IPS DF 19.7 (cell line): ENCODE measurements around the gene CACNB2.

Experiments
- DNase-seq: peaks from one replicate; pipeline ENCODE4 v3.0.0-alpha.2; 2013; ENCODE audit warnings: low read depth, low spot score

The CACNB2 gene

DNA sequence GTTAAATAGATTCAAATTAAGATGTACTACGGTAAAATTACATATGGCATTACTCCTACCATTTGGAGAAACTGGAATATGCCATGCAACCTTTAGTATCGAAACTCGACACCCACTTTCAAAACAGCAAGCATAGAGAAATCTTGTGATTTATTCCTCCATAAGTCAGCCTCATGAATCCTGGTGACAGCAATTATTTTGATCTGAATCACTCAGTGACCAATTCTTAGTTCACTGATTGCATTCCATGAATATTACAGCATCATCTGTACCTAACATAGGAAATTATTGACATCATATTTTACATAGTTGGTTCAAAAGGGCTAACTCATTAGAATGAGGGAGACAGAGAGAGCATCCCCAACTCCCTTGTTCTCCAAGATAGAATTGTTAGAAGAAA lies 89.6 kb downstream of the CACNB2 start:
- no peak for DNase-seq

DNA sequence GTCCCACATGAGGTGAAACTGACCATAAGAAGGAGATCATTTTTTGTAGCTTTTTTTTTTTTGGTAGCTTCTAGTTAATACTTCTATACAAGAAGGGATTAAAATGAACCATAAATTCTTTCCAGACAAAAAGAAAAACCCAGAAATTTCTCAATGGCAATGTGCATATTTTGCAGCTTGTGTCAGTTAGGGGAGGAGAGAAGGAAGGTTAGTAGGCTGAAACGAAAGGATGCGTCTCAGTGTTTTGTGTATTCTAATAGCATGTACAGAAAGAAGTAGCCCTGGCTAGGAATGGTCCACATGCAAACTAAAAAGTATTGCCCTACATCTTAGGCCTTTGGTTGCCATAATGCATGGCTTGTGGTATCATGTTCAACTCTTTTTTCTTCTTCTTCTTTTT lies 90.6 kb downstream of the CACNB2 start:
- DNase-seq, result no peak

- no peak for DNase-seq
Observed at GRCh38 chr10:18231480-18231879, 91.3 kb downstream of the CACNB2 start.

DNA sequence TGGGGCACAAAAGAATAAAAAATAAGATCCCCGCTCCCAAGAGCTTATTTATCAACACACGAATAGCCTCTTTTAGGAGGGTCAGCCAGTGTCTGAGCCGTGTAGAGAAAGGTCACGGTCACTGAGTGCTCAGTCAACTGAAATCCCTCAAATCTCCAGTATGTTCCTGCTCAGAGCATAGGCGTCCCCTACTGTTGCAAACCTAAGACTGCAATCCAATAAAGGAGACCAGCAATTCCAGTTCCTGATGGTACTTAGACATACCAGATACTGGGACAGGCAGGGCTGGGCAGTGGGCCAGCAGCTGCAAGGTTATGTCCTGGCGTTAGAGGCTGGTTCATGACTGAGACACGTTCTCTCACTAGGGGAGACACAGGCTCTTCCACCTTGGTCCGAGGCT lies 93.6 kb downstream of the CACNB2 start:
- peak; percentile 33 for DNase-seq

DNA sequence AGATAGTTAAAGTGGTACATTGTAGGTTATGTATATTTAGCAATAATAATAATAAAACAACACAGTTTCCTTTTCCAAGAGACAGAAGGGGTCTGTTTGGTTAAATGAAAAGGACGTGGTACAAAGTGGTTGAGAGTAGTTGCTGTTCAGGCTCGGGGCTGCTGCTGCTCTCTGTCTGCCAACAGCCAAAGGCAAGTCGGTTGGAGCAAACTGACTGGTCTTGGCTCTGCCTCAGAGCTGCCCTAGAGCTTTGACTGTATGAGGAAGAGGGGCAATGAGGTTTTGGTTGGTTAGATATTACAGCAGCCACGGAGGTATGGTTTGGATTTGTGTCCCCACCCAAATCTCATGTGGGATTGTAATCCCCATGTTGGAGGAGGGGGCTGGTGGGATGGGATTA lies 95.3 kb downstream of the CACNB2 start:
- no peak for DNase-seq

DNA sequence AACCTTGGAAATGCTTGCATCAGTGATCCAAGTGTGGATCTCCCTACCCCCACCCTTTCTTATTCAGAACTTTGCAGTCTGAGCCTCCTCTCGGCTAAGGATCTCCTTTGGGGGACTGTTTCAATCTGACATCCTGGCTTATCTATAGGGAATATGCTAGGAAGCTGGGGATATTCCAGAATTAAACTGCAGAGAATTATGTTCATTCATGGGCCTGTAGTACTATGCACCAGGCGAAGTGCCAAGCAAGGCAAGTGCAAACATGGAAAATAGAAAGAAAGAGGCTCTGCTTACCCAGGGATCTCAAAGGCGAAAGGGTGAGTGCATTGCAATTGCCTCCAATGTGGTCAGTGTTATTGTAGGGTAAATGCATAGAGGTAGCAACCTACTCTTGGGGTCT lies 96.5 kb downstream of the CACNB2 start:
- DNase-seq, result no peak

GRCh38 chr10:18238870-18239485 lies 98.8 kb downstream of the CACNB2 start:
- no peak for DNase-seq

- no peak for DNase-seq
Observed at GRCh38 chr10:18240185-18240882, 100.1 kb downstream of the CACNB2 start.

DNA sequence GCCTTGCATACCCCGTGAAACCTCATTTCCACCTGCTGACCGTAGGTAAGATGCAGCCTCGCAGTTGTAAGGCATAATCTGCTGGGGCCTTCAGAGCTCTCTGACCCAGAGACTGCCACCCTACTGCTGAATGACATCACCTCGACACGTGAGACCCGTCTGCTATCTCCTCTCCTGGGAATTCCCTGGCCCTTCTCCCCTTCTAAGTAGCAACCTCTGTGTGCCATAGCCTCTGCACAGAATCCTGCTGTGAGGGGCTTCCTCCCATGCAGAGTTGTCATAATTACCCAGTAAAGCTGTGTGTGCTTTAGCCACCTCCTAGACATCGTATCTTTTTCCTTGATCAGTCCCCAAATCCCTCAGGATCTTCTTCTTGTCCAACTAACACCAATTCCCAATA lies 106.7 kb downstream of the CACNB2 start:
- DNase-seq, result no peak

DNA sequence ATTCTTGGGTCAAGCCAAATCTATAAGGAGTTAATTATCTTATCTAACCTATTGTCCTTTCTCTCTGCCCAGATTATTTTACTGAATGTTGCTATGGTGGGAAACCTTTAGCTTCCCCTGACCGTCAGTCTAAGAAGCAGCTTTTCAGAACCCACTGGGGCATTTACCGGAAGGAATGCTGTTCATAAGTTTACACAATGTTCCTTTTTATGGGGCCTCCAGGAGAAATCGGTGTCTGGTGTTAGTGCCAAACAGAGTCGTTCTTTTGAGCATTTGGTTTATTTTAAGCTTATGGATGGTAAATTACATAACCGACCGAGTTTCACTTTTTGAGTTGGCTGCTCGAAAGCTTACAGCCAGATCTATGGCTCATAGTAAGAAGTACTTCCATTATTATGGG lies 111.9 kb downstream of the CACNB2 start:
- DNase-seq, result no peak

DNA sequence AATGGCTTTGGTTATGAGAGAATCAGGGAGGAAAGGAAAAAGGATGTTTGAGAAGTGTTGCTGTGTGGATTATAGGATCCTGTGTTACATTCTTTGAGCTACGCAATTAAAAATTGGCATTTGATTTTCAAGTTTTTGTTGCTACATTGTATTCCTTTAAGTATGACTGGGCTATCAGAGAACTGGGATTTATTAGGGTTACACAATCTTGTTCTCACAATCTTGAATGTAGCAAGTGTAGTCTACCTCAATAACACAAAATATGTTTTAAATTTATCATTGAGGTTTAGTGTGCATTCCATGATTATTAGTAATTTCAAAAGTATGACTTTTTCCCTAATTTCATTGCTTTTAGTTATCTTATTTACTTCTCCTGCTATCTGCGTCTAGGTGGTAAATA lies 113.9 kb downstream of the CACNB2 start:
- no peak for DNase-seq

- DNase-seq, result no peak
Observed at GRCh38 chr10:18254692-18255091, 114.5 kb downstream of the CACNB2 start.

- DNase-seq, result no peak
Observed at GRCh38 chr10:18260310-18260922, 120.2 kb downstream of the CACNB2 start.

GRCh38 chr10:18261063-18261610 lies 120.9 kb downstream of the CACNB2 start:
- DNase-seq, result no peak

DNA sequence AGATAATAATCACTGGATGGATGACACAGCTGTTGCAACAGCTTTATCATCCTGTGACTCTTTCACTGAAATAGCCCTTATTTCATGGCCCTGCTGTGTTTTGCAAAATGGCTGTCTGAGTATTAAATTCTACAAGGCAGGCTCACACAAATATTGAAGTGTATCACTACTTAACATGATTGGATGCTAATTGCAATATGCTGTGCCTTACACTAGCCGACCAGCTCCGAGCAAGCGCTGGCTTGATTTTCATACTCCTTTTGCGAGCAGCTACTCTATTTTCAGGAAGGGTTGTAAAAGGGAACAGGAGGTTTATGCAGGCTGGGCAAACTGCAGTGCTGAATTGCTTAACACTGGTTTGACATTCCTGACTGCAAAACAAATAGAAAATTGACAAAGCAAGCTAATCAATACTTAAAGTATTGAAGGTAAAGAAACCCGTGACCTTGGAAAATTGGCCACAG lies 121.6 kb downstream of the CACNB2 start:
- DNase-seq, result no peak

GRCh38 chr10:18264466-18265050 lies 124.3 kb downstream of the CACNB2 start:
- no peak for DNase-seq

DNA sequence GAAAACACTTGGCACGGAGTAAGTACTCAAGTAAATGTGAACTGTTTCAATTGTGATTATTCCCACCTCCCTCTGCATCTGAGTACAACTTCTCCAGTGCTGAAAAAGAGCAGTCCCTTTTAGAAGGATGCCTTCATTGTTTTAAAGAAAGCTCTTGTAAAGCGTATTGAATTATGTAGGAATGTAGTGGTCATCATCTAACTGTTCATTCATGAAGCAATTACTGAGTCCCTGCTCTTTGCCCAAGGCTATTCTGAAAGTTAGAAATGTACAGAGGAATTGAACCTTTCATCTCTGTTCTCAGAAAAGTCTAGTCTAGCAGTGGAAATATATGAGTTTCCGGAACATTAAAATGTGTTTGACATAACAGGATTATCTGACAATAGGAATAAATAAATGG lies 127.8 kb downstream of the CACNB2 start:
- DNase-seq, result no peak

GRCh38 chr10:18271491-18271890 lies 131.3 kb downstream of the CACNB2 start:
- DNase-seq, result no peak

GRCh38 chr10:18273039-18273438 lies 132.8 kb downstream of the CACNB2 start:
- no peak for DNase-seq

GRCh38 chr10:18278181-18278580 lies 138.0 kb downstream of the CACNB2 start:
- DNase-seq, result no peak

- DNase-seq, result no peak
Observed at GRCh38 chr10:18279173-18279572, 138.9 kb downstream of the CACNB2 start.

DNA sequence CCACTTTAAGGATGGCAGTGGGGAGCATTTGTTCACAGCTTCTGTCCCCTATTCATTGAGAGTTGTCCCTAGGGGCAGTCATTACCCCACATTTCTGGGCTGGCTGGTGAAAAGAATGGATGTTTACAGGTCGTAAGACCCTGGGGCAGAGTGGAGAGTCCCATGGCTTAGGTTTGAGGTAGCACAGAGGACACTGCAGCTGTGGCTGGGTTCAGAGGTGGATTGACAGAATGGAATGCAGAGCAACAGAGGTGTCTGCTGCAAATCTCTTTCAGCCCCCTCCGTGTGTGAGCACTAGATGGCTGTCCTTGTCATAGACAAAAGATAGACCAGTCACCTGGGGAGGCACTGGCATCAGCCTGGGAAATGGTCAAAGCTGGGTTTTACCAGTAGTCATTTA lies 141.9 kb downstream of the CACNB2 start:
- no peak for DNase-seq
